OCI-LY3 (cell line): ENCODE measurements around the gene ADARB1.

Experiments used
- EZH2phosphoT487 ChIP-seq: fragments of 200-600 bp; shearing (Covaris generic); IDR thresholded peaks from 2 replicates; pipeline ENCODE4 v1.6.1; 2018; ENCODE audit warnings: antibody characterized with exemption, mixed run types, low read depth
- TF ChIP-seq, protein P1 (sequence below): fragments of 200-600, 300-600 bp; sonication (generic); IDR thresholded peaks from 2 replicates; pipeline ENCODE4 v1.5.1; 2014; ENCODE audit warnings: antibody characterized with exemption, low read length, low read depth

DNA sequence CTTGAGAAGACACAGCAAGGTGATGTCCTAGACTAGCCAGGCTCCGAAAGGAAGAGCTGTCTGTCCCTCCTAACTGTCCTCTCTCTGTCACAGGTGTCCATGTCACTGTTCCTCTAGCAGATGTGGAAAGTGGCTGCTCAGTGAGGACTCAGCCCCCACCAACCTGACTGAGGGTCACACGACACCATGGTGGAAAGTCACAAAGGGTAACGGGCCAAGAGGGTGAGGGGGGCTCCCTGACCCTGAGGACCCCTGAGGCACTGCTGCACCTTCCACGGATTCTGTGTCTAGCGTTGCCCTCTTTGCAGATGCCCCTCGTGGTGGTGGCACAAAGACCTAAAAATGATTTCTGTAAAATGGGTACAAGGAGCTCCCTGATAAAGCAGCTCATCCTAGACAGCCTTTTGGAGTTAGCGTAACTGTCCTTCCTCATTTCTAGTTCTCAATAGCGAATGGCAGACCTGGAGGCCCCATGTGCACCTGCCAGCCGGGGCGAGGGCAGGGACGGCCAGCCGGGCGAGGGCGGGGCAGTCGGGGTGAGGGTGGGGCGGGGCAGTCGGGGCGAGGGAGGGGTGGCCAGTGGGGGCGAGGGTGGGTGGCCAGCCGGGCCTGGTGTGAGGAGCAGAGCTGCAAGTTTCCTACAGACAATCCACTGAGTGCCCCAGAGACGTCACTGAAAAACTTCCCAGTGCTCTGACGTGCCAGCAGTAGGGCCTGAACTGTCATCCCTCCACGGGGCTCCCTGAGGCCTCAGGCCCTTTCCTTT, 189.9 kb downstream of the ADARB1 start:
- no peak for TF ChIP-seq EZH2phosphoT487
- TF ChIP-seq, protein P1, sequence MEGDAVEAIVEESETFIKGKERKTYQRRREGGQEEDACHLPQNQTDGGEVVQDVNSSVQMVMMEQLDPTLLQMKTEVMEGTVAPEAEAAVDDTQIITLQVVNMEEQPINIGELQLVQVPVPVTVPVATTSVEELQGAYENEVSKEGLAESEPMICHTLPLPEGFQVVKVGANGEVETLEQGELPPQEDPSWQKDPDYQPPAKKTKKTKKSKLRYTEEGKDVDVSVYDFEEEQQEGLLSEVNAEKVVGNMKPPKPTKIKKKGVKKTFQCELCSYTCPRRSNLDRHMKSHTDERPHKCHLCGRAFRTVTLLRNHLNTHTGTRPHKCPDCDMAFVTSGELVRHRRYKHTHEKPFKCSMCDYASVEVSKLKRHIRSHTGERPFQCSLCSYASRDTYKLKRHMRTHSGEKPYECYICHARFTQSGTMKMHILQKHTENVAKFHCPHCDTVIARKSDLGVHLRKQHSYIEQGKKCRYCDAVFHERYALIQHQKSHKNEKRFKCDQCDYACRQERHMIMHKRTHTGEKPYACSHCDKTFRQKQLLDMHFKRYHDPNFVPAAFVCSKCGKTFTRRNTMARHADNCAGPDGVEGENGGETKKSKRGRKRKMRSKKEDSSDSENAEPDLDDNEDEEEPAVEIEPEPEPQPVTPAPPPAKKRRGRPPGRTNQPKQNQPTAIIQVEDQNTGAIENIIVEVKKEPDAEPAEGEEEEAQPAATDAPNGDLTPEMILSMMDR, result no peak
